ENCODE data around the gene STAC3. TPM values are rescaled to one million over a fixed set of nuclear protein-coding genes. Genes with fewer than 3 reads are reported as not detected.

STAC3 gene
- total and polyA plus RNA-seq, 12 donors: 0.30 to 10.5 (median 2.5) TPM

DNA sequence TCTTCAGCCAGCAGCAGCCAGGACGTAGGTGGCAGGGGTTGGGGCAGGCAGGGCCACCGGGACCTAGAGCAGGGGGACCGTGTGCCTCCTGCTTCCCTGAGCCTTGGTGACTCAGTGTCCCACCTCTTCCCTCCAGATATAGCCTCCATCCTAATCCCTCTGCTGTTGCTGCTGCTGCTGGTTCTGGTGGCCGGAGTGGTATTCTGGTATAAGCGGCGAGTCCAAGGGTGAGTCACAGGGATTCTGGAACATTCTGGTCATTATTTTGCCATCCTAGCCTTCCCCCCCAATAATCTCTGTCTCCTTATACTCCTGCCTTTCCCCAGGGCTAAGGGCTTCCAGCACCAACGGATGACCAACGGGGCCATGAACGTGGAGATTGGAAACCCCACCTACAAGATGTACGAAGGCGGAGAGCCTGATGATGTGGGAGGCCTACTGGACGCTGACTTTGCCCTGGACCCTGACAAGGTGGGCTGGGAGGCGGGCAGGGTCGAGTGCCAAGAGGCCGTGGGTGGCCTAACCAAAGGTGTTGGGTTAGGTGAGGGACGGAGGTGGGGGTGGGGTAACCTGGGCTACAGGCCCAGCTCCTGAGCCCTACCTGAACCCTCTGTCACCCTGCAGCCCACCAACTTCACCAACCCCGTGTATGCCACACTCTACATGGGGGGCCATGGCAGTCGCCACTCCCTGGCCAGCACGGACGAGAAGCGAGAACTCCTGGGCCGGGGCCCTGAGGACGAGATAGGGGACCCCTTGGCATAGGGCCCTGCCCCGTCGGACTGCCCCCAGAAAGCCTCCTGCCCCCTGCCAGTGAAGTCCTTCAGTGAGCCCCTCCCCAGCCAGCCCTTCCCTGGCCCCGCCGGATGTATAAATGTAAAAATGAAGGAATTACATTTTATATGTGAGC is 38.9 kb downstream of the STAC3 start:
- H3K9me3 ChIP-seq (replicated peaks in 1 of 3): no peaks in the 10 kb centered on the region
- peaks cover 19% of the 10 kb centered on the region for H3K27me3 ChIP-seq
- no peak overlapping the region for H3K4me3 ChIP-seq
- no peak overlapping the region for H3K27ac ChIP-seq
- DNase-seq: no peak
- intact Hi-C loops (cut with DNase I): loop anchor here (2.0 to 5.0 kb wide), 2 partner anchors 31 to 240 kb away; no protein-coding TSS in a partner anchor
- H3K4me1 ChIP-seq (replicated peaks in 1 of 2): peaks cover 3 to 15% of the 10 kb centered on the region in 2 donors
- TF ChIP-seq POLR2A (IDR thresholded peaks at IDR 0.05): no peak
- TF ChIP-seq, protein P1, sequence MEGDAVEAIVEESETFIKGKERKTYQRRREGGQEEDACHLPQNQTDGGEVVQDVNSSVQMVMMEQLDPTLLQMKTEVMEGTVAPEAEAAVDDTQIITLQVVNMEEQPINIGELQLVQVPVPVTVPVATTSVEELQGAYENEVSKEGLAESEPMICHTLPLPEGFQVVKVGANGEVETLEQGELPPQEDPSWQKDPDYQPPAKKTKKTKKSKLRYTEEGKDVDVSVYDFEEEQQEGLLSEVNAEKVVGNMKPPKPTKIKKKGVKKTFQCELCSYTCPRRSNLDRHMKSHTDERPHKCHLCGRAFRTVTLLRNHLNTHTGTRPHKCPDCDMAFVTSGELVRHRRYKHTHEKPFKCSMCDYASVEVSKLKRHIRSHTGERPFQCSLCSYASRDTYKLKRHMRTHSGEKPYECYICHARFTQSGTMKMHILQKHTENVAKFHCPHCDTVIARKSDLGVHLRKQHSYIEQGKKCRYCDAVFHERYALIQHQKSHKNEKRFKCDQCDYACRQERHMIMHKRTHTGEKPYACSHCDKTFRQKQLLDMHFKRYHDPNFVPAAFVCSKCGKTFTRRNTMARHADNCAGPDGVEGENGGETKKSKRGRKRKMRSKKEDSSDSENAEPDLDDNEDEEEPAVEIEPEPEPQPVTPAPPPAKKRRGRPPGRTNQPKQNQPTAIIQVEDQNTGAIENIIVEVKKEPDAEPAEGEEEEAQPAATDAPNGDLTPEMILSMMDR (IDR thresholded peaks at IDR 0.05): no peak
- H3K36me3 ChIP-seq (replicated peaks in 1 of 2): peaks cover 0 to 52% of the 10 kb centered on the region in 2 donors
- WGBS, 4 donors: 85 to 92% (median 87%) methylated on average over 18 to 27 of the region's 27 CpGs

DNA sequence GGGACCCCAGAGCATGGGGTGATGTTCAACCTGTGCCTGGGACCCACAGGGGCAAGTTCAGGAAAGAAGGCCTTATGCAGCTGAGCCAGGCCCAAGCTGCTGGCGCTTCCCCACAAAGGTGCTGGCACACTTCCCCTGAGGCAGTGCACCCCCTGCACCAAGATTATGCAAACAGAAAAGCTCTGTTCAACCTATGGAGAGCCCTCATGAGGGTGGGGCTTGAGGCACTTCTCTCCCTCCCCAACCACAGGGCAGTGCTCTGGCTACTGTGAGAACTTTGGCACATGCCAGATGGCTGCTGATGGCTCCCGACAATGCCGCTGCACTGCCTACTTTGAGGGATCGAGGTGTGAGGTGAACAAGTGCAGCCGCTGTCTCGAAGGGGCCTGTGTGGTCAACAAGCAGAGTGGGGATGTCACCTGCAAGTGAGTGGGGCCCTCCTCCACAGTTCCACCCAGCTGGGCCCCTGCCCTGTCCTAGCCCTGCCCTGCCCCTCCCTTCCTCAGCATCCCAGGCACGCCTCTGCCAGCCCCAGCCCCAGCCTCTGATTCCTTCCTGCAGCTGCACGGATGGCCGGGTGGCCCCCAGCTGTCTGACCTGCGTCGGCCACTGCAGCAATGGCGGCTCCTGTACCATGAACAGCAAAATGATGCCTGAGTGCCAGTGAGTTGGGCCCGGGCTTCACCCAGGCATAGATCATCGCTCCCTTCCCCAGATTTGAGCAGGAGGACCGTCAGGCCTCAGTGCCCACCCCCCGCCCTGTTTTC is 39.9 kb downstream of the STAC3 start:
- no peak for DNase-seq
- peaks cover 15% of the 10 kb centered on the region for H3K27me3 ChIP-seq
- H3K27ac ChIP-seq: no peak overlapping the region
- no peaks in the 10 kb centered on the region for H3K9me3 ChIP-seq (replicated peaks in 1 of 3)
- peaks cover 0 to 8% of the 10 kb centered on the region in 2 donors for H3K4me1 ChIP-seq (replicated peaks in 1 of 2)
- TF ChIP-seq, protein P1 (IDR thresholded peaks at IDR 0.05): no peak
- no peak for TF ChIP-seq POLR2A (IDR thresholded peaks at IDR 0.05)
- 84 to 90% (median 88%) methylated on average over 8 to 16 of the region's 16 CpGs for WGBS, 4 donors
- H3K36me3 ChIP-seq (replicated peaks in 1 of 2): peaks cover 0 to 59% of the 10 kb centered on the region in 2 donors
- H3K4me3 ChIP-seq: no peak overlapping the region
- intact Hi-C loops (cut with DNase I): loop anchor here in 1 of 2 donors (5.0 kb wide), 1 partner anchor 241 kb away; no protein-coding TSS in a partner anchor

DNA sequence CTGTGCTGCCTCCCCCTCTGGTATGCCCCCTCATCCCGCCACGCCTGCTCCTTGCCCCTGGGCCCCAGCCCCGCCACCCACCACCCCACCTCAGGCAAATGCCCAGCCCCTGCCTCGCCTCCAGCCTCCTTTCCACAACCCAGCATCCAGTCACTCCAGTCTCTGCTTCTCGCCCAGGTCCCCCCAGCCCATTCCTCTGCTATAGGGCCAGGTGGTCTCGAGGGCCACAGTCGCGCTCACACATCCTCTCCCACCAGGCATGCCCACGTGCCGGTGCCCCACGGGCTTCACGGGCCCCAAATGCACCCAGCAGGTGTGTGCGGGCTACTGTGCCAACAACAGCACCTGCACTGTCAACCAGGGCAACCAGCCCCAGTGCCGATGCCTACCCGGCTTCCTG is 40.5 kb downstream of the STAC3 start:
- no peak for DNase-seq
- H3K4me1 ChIP-seq (replicated peaks in 1 of 2): peaks cover 0 to 1% of the 10 kb centered on the region in 2 donors
- peaks cover 0 to 65% of the 10 kb centered on the region in 2 donors for H3K36me3 ChIP-seq (replicated peaks in 1 of 2)
- no peak overlapping the region for H3K4me3 ChIP-seq
- peaks cover 8% of the 10 kb centered on the region for H3K27me3 ChIP-seq
- H3K9me3 ChIP-seq (replicated peaks in 1 of 3): no peaks in the 10 kb centered on the region
- WGBS, 4 donors: 92 to 94% (median 93%) methylated on average over 7 to 15 of the region's 15 CpGs
- TF ChIP-seq, protein P1 (IDR thresholded peaks at IDR 0.05): no peak
- TF ChIP-seq POLR2A (IDR thresholded peaks at IDR 0.05): no peak
- H3K27ac ChIP-seq: no peak overlapping the region
- intact Hi-C loops (cut with DNase I): loop anchor here in 1 of 2 donors (5.0 kb wide), 1 partner anchor 242 kb away; no protein-coding TSS in a partner anchor

DNA sequence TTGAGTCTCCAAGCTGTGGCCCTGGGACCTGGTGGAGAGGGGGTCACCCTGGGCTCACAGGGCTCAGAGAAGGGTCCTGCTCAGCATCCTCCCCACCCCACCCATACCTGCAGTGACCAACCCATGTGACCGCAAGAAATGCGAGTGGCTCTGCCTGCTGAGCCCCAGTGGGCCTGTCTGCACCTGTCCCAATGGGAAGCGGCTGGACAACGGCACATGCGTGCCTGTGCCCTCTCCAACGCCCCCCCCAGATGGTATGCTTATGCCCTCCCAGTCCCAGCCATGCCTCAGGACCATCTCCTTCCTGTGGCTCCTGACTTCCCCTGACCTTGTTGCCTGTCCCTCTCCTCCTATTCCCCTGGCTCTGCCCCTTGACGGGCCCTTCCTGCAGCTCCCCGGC is 41.1 kb downstream of the STAC3 start:
- peaks cover 0 to 71% of the 10 kb centered on the region in 2 donors for H3K36me3 ChIP-seq (replicated peaks in 1 of 2)
- 89 to 94% (median 89%) methylated on average over 2 to 8 of the region's 8 CpGs for WGBS, 4 donors
- no peak overlapping the region for H3K27ac ChIP-seq
- H3K27me3 ChIP-seq: peaks cover 3% of the 10 kb centered on the region
- intact Hi-C loops (cut with DNase I): loop anchor here in 1 of 2 donors (5.0 kb wide), 2 partner anchors 32 to 242 kb away; no protein-coding TSS in a partner anchor
- H3K4me3 ChIP-seq: no peak overlapping the region
- DNase-seq: no peak
- H3K9me3 ChIP-seq (replicated peaks in 1 of 3): no peaks in the 10 kb centered on the region
- TF ChIP-seq, protein P1 (IDR thresholded peaks at IDR 0.05): no peak
- no peak for TF ChIP-seq POLR2A (IDR thresholded peaks at IDR 0.05)
- H3K4me1 ChIP-seq (replicated peaks in 1 of 2): no peaks in the 10 kb centered on the region

All from adrenal gland (tissue), 12 donors.